EH (cell line): ENCODE measurements around the gene METAP1.
"Not testable (repeated sequence)": the region's sequence is repeated elsewhere in the genome, so short reads cannot be mapped to it uniquely, and the experiment has no call there.

Experiments
- DNase-seq: peaks from one replicate; pipeline ENCODE4 v3.0.0-alpha.2; 2015; ENCODE audit warnings: low read depth

The METAP1 gene

DNA sequence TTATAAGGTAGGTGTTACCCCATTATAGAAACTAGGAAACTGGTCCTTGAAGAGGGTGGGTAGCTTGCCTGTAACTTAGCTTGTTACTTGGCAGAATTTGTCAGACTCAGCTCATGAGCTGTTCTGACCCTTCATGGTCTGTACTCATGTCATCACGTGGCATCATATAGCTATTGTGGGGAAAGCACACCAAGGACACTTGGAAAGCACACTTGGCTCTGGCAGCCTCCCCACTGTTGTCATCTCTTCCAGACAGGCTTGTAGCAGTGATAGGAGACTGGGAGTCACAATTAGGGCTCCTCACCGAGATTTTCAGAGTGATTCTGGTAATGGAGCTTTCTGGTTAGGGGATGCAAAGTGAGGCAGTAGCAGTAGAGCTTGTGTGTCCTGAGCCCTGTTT lies 62.7 kb downstream of the METAP1 start:
- DNase-seq = no peak

DNA sequence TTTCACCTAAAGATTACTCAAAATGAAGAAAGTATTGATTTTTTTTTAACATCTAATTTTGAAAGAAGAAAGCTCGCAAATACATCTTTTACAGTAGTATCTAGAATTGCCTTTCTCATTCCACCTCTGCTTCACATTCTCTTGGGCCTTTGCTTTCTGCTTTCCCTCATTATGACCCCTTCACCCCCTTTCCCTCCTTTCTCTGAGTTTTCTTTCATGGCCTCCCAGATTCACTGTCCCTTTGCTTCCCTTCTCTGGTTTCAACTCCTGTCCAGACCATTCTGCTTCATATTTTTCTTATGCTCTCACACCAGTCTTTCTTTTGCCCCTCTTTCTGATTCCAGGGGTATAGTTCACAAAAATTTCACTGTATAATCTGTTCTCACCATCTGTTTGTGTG lies 64.0 kb downstream of the METAP1 start:
- peak; percentile 14 for DNase-seq

DNA sequence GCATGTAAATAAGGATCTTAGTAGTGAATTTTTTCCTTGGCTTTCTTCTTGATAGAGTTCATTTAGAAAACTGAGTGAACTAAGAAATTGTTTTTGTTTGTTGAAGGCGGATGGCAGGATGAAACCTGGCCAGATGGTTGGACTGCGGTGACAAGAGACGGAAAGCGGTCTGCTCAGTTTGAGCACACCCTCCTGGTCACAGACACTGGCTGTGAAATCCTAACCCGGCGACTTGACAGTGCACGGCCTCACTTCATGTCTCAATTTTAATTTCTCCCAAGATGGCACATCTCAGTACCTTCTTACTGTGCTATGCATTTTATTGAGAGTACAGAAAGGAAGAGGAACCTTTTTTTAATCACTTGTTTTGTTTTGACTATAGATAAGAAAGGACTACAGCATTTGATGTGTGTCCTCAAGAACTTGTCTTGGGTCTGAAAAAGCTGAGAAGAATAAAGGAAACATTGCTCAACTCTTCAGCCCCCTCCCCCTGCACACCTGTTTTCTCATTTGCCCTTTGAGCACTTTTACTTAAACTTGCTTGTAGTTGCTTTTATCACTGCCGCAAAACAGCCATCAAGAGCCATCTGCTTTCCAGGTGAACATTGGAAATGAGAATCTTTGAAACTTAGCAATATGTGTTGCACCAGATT lies 65.7 kb downstream of the METAP1 start:
- DNase-seq = no peak

DNA sequence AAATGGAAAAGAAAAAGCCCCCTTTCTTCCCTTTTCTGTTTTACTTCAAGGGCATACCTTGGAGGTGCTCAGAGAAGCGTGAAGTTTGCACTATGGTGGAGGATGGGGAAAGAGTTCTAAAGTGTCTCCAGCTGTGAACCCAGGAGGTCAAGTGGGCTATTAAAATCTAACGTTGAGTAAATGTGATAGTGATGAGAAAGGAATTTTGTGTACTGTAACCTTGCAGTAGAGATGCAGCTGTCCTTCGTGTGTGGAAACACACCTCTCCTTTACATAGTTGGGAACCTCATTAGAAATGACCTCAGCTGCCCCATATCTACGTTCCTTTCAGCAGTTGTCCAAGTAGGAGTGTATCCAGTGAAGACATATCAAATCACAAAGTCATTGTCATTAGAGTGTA lies 66.6 kb downstream of the METAP1 start:
- peak; percentile 36 for DNase-seq

DNA sequence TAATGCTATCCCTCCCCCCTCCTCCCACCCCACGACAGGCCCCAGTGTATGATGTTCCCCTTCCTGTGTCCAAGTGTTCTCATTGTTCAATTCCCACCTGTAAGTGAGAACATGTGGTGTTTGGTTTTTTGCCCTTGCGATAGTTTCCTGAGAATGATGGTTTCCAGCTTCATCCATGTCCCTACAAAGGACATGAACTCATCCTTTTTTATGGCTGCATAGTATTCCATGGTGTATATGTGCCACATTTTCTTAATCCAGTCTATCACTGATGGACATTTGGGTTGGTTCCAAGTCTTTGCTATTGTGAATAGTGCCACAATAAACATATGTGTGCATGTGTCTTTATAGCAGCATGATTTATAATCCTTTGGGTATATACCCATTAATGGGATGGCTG lies 70.0 kb downstream of the METAP1 start:
- DNase-seq = not testable (repeated sequence)

DNA sequence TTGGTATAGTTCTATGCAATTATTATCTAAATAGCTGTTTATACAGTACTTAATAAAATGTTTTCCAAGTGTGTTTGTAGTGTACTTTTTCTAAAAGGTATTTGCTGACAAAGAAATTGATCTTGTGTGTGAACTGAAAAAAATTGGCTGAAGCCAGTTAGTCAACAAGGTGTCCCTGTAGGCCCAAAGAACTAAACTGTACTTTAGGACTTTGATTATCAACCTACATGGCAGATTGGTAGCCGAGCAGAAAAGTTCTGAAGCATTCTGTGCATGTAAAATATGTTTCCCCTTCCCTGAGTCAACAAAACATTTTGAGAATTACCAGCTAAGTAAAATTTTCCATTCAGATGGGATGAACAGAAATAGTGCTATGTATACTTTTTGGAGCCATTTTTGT lies 72.1 kb downstream of the METAP1 start:
- DNase-seq = no peak

DNA sequence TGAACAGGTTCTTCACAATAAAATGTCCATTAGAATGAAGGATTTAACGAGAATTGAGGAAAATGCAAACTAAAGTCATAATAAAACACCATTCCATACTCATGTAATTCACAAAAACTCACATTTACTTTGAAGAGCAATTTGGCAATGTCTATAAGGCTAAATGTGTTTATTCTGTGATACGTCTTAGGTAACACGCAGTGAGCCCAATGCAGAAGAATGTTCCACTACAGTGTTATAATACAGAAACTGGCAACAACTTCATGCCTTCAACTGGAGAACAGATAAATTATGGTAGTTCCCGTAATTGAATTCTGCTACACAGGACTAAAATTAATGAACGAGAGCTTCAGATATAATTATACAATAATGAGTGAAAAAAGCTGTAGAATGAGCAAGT lies 75.6 kb downstream of the METAP1 start:
- DNase-seq = no peak

DNA sequence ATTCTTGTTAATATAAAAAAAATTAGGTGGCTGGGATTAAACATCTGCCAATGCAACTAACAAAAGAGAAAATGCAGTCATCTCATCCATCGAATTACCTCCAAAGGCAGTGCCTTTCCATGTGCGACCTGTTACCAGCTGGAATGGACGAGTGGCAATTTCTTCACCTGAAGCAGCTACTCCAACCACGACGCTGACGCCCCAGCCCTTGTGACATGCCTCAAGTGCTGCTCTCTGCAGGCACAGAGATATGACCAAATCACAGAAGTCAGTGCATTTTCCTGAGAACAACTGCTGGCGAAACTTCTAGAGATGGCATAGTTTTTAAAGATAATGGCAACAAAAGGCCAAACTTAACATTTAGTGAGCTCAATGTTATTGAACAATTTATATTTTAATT lies 79.3 kb downstream of the METAP1 start:
- no peak for DNase-seq

DNA sequence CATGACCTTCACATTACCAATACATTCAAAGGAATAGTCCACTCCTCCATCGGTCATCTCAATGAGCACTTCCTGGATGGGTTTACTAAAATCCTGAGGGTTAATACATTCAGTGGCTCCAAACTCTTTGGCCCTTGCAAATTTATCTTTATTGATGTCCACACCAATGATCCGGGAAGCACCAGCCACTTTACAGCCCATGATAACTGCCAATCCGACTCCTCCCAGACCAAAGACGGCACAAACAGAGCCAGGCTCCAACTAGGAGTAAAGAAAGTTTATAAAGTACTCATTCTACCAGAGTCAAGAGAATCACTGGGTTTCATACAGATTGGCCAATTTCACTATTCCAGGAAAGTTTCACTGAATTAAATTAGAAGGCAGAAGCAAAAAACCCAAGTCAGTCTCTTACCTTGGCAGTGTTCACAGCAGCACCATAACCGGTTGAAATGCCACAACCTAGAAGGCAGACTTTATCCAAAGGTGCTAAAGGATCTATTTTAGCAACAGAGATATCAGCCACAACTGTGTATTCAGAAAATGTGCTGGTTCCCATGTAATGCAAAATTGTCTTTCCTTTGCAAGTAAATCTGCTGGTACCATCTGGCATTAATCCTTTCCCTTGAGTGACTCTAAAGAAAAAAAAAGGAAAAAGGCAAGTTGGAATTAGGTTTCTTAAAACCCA lies 80.9 kb downstream of the METAP1 start:
- DNase-seq = no peak

DNA sequence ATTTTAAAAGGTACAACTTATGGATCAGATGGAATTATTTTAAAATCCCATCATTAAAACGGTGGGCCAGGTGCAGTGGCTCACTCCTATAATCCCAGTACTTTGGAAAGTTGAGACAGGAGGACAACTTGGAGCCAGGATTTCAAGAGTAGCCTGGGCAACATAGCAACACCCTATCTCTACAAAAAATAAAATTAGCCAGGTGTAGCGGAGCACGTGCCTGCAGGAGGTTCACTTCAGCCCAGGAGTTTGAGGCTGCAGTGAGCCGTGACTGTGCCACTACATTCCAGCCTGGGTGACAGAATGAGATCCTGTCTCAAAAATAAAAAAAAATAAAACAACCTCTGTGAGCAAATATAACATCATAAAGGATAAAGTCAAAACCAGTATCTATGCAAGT lies 81.7 kb downstream of the METAP1 start:
- no peak for DNase-seq

DNA sequence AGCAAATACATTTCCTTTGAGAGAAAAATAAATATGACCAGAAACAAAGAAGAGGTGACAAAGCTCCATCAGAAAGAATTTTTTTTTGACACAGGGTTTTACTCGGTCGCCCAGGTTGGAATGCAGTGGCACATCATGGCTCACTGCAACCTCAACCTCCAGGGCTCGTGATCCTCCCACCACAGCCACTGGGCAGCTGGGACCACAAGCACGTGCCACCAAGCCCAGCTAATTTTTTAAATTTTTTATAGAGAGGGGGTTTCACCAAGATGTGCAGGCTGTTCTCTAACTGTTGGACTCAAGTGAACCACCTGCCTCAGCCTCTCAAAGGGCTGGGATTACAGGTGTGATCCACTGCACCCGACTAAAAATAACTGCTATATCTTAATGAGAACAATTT lies 82.8 kb downstream of the METAP1 start:
- DNase-seq = no peak

DNA sequence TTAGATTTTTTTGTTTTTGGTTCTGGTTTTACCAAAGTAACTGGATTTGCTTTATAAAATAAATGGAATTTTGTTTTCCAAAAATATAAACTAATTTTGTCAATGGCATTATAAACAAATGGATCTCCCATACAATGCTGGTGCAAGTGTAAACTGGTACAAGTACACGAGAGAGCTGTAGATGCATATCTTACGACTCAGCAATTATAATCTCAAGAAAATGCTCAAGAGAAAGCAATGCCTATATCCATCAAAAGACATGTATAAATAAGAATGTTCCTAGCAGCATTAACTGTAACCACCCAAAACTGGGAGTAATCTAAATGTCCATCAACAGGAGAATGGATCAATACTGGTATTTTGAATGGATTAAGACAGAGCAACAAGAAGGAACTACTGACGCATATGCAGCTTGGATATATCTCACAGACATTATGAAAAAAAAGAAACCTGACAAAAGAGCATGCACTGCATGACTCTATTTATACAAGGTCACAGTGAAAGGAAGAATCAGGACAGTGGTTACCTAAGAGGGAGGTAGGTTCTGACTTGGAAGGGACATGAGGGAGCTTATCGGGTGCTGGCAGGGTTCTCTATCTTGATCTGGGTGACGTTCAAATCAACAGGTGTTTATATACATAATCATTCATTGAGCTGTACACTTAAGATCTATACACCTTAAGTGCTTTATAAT lies 83.6 kb downstream of the METAP1 start:
- DNase-seq = no peak

DNA sequence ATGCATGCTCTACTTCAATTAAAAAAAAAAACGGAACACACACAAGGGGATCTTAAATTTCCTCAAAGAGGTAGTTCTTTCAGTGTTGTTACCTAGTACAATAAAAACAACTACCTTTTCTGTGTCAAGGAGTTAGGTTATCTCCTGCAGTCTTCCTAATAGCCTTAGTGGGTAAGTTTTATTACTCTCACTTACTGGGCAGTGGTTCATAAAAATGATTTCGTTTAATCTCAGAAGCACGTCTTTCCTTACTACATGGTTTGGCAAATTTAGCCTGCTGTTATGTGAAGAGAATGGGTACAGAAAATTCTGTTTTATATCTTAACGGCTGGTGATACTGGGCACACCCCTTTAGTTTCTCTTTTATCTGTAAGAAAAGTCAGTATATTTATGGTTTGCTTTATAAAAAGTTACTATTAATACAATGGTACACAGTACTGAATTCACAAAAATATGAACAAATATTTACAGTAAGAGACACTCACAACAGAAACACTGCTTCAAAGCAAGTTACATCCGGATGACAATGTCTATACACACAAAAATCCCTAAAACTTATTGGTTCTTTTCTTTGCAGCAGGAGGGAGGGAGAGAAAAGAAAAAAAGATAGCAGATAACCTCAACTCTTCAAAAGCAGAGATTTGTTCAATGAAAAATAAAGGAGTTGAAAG lies 84.2 kb downstream of the METAP1 start:
- no peak for DNase-seq

DNA sequence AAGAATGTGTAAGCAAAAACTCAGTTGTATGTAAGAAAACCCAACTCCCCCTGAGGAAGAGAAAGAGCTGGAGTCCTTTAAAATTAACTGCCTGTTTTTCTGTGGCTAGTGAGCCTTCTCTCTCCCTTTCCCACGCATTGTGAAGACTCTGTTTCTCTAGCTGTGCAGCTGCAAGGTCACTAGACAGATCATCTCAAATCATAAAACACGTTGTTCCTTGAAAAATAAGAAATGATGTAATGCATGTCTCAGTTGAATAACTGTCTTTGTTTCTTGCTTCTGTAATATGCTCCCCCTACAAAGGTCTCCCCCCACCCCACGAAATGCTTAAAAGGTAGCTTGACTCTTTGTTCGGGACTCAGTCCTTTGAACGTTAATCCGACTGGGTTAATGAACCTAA lies 85.3 kb downstream of the METAP1 start:
- DNase-seq = not testable (repeated sequence)

DNA sequence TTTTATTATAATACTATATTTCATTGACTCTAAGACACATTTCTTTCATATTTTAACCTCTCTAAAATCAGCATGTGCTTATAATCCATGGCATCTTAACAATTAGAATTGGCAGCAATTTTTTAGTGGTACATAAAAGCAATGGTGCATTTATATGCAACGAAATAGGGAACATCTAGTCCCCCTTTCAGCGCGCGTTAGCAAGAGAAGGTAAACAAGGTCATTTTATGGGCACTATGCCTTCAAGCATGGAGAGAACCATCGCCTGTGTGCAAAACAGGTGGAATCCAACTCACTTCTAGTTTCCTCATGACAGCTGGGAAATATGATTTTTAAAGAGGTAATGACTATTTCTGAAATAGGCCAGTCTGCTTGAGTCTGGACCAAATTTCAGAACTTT lies 86.7 kb downstream of the METAP1 start:
- DNase-seq = no peak

DNA sequence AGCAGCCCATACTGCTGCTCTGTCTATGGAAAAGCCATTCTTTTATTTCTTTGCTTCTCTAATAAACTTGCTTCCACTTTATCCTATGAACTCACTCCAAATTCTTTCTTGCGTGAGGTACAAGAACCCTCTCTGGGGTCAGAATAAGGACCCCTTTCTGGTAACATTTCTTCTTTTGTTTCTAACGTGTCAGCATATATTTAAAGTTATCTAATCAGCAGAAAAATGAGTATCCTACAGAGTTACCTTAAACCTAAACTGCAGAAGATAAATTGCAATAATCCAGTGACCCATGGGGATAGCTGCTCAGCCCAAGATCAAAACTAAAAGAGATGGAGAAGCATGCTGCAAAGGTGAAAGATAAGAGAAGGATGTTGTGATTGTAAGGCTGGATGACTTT lies 89.1 kb downstream of the METAP1 start:
- DNase-seq = no peak

DNA sequence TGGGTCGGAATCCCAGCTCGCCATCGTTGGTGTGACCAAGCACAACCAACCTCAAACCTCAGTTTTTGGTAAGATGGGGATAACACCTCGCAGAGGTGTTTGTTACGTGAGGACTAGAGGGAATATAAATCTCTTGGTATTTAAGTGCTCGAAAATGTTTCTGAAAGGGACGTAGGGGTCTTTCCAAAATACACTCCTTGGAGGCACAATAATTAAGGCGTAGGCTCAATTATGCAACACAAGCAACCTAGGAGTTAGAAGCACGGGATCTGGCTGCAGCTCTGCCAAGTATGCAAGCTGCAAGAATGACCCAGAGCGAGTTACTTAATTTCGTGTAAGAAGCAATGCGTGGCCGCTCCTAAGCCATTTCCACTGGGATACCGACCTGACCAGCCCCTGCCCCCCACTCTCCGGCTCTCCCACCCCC lies 92.5 kb downstream of the METAP1 start:
- DNase-seq = peak; percentile 80

DNA sequence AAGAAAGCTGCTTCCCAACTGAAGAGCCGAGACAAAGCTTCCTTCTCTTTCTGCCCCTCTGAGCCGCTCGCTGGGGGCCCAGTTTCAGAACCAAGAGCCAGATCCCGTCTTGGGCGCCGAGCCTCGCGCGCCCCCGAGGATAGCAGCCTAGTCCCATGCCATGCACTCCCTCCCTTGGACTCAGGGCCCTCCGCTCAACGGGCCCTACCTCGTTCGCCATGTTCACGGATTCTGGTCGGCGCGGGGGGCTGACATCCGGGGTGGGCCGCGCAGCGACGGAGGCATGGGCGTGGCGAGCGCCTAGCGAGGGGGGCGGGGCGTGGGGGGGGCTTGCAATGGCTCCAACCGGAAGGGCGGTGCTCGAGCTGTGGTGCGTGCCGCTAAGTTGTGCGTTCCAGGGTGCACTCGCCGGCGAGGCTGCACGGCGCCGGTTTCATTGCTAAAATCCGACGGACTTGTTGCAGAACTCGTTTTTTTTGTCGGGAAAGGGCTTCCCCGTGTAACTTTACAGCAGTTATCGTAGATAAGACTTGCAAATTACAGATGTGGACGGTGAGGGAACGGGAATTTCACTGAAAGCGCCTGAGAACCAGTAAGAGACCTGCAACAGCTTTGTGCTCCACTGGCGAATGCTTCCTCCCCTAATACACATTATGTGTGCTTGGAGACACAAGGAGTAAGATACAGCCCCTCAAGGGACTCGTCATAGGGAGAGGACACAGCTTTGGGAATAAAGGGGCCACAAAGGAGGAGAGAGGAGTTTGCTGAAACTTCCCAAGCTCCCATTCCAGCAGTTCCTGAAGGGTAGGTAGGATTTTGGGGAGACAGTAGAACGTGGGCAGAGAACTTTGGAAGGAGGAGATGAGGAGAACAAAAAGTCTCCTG lies 93.2 kb downstream of the METAP1 start, which contains the start of gene ADH5:
Gene ADH5, minus strand, starts transcription at position 308 of the 885 bp plus-strand sequence. Its CDS starts 88 bp downstream, at position 220.
- DNase-seq = peak; percentile 87

DNA sequence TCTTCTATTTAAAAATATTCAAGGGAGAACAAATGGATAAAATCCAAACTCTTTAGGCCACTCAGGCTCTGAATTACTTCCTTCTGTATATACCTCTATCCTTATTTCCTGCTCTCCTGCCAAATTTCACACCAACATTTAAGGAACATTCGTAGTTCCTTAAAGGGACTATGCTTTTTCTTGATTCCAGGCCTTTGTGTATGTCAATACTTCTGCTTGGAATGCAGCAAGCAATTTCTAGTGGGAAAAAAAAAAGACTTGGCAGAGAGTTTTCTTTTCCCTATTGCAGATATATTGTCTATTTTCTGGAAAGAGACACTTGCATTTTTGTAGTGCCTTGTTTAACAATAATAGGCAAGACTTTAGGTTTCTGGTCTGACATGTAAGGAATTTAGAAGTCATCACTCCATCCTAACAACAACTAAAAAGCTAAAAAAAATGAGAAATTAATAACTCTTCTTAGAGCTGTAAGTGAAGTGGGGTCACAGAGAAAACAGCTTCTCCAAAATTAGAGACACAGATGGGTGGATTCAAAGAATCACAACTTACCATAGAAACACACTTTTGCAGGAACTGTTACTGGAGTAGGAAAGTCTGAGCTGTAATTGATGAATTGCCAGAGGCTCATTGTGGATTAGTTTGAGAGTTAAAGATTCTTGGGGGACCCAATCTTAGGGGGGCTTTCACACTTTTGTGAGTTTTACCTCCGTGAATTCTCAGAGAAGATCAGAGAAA lies 95.1 kb downstream of the METAP1 start:
- peak; percentile 52 for DNase-seq

DNA sequence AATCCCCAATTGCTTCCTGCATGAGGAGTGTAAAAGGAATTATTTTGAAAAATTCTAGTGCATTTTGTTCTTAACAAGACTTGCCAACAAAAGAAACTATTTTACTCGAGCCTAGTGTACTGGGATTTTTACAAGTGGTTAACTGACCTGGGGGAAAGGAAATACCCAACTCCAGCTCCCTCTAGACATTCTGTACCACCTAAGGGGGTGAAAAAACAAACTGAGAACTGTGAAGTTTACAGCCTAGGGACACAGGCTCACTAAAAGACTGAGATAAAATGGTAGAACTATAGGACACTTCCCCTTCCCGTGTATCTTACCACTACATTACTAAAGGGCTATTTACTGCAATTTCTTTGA lies 95.7 kb downstream of the METAP1 start:
- peak; percentile 18 for DNase-seq

DNA sequence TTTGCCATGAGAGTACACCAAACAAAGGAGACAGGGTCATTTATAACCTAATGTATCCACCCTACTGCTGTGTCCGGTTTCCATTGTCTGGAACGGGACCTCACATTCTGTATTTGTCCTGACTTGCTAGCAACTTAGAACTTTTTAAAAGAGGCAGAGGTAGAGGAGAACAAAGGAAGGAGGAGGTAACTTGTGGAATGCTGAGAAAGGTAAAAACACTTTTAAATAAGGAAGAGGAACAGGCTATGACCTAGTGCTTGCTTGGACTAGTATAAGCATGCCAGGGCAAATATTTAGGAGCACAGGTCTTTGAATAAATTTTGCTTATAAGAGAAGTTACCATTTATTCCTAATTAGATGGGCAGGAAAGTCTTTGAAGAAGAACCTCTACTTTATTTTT lies 96.3 kb downstream of the METAP1 start:
- DNase-seq = not testable (repeated sequence)
